Fibroblast of skin of right biceps (primary cell): ENCODE results near the gene PTGIS.

Experiments used
- DNase-seq: peaks from one replicate; pipeline ENCODE4 v3.0.0-alpha.2; 2013

PTGIS gene

DNA sequence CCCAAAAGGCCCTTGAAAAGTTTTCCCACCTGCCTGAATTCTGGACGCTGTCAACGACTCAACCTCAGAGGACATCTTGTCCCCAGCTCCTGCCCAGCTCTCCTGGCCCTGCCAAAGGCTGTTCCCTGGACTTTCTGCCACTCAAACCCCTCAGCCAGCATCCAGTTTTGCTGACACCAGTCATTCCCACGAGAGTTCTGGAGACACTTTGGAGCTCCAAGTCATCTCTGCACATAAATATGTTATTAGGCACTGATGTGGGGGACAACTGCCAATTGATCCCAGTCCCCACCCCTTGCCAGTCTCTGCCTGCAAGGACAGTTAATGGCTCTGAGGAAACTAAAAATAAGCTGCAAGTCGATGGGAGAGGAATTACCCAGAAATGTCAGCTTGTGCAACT, 46.6 kb downstream of the PTGIS start:
- DNase-seq = no peak

DNA sequence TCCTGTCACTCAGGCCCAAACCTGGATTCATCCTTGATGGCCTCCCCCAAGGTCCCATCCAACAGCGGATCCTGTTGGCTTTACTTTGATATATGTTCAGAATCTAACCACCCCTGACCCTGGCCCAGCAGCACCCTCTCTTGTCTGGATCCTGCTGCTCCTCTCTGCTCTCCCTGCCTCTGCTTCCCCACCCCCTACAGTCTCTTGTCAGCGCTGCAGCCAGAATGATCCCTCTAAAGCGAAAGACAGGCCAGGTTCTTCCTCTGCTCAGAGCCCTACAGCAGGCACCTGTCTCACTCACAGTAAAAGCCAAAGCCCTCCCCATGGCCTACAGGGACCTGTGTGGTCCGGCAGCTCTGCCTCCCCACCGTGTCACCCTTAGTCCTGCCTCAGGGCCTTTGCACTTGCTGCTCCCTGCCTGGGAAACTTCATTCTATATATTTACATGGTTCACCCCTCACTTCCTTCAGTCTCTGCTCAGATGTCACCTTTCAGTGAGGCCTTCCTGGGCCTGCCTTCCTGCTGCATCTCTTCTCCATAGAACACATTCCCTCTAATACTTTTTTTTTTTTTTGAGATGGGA, 48.1 kb downstream of the PTGIS start:
- no peak for DNase-seq

DNA sequence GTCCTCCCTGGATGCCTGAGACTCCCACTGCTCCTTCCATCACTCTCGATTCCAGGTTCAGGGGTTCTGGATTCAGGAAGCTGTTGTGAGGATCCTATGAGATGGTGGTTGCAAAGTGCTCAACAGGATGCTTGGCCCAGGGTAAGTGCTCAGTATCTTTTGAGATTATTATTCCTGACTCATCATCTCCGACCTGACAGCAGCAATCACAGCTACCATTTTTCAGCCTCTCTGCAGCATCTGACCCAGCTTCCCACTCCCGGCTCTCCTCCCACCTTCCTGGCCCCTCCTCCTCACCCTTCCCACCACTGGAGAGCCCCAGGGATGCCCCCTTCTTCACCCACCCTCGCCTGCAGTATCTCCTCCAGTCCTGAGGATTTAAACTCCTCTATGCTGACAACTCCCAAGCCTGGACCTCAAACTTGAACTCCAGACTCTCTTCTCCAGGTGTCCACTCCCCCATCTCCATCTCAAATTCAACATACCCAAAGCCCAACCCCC, 48.7 kb downstream of the PTGIS start:
- no peak for DNase-seq

DNA sequence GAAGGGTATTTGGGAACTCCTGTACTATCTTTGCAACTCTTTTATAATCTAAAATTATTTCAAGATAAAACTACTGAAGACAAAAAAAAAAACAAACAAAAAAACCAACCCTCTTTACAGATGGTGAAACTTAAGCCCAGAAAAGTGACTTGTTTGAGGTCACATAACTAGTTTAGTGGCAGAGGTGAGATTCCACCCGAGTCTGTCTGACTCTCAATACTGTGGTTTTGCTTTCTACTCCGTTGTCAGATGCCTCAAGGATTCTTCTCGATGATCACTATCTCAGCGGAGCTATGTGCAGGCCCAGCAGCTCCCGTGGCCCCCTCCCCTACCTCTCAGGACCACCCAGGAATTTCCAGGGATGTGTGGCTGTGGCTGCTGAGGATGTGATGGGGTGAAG, 49.4 kb downstream of the PTGIS start:
- no peak for DNase-seq

DNA sequence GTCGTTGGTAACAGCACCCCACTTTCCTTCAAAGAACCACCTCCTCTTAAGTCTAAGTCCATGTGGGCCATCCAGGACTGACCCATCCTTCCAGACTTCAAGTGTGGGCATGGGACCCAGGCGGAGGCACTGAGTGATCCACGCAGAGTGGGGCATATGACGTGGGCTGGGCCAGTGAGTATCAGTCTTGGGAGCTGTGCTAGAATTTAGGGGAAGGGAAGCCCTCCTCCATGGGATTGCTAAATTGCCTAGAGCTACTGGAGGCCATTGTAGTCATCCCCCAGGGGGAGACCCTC, 50.2 kb downstream of the PTGIS start:
- DNase-seq = no peak

DNA sequence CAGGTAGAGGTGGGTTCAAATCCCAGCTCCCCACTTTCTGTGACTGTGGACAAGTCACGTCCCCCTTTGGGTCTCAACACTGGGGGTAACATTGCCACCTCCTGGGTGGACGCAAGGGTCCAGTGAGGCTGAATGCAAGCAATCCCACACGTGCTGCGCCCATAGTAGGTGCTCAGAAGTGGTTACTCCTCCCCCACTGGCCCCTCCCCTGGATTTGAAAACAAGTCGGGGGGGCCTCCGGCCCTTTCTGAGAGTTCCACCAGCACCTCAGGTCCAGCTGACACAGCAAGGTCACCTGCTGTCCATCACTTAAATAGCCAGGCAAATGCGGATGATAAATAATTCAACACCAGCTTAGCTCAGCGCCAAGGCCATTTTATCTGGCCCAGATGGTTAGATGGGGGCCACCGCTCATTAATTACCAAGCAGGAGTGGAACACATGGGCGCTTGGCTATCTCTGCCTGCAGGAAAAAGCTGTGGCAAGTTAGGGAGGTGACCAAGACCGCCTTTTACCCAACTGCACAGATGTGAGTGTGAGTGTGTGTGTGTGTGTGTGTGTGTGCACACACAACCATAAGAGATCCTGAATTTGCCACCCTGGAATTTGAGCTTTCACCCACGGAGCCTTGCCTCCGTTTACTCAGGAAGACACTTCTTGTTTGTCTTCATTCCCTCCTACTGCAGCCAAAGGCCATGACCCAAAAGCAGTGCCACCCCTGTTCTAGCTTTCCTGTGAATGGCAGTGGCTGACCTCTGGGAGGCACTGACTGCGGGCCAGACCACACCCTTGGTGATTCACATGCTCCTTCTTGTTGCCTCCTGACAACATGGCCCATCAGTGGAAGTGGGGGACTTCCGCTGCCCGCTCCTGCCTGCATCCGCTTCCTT, 50.8 kb downstream of the PTGIS start:
- no peak for DNase-seq

DNA sequence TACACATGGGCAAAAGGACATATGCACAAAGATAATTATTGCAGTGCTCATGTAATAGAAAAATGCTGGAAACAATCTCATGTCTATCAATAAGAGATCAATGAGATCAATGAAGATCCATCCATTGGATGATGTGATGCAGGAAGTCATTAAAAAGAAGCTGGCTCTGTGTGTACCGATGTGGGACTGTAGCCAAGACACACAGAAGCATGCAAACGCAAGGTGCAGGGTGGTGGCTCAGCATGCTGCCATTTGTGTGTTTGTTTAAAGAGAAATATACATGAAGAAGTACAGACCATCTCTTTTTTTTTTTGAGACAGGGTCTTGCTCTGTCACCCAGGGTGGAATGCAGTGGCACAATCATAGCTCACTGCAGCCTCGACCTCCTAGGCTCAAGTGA, 52.4 kb downstream of the PTGIS start:
- DNase-seq = no peak

DNA sequence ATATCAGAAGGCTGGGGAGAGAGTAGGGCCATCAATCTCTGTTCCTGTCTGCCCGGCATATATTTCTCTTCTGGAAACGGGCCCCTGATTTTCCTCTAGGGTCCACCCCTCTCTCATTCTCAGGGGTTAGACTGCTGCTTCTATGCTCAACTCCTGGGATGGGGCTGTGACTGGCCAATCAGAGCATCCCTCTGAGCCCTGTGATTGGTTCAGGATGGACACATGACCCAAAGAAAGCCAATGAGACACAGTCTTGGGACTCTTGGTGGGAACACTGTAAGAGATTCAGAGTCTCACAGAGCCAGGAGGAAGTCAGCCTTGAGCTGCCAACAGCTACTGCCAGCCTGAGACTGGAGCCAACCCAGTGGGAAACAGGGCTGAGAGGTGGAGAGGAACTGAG, 54.4 kb downstream of the PTGIS start:
- DNase-seq = no peak

DNA sequence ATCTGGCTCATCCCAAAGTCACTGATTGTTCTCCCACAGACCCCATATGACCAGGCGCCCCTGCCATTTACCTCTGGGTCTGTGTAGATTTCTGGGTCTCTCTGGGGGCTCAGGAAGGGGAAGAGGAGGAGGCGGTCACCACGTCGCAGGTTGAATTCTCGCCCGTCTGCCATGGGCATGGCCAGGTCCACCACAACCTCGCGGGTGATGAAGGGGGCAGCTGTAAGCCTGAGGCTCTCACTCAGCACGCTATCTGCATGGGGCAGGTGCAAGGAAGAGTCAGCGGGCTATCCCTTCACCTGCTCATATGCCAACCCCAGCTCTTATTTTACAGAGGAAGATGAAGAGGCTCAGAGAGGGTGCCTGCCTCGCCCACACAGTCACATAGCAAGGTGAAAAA, 54.9 kb downstream of the PTGIS start:
- DNase-seq = no peak

DNA sequence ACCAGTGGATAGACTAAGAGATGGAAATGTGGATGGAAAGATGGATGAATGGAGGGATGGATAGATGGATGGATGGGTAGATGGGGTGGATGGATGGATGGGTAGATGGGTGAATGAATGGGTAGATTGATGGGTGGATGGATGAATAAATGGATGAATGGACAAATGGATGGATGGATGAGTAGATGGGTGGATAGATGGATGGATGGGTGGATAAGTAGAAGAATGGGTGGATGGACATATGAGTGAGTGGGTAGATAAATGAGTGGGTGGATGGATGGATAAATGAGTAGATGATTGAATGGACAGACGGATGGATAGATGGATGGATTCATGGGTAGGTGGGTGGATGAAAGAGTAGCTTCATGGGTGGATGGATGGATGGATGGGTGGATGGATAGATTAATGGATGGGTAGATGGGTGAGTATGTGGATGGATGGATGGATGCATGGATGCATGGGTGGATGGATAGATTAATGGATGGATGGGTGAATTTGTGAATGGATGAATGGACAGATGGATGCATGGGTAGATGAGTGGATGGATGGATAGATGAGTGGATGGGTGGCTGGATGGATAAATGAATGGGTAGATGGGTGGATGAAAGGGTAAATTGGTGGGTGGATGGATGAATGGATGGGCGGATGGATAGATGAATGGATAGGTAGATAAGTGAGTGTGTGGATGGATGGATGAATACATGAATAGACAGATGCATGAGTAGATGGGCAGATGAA, 56.0 kb downstream of the PTGIS start:
- no peak for DNase-seq

DNA sequence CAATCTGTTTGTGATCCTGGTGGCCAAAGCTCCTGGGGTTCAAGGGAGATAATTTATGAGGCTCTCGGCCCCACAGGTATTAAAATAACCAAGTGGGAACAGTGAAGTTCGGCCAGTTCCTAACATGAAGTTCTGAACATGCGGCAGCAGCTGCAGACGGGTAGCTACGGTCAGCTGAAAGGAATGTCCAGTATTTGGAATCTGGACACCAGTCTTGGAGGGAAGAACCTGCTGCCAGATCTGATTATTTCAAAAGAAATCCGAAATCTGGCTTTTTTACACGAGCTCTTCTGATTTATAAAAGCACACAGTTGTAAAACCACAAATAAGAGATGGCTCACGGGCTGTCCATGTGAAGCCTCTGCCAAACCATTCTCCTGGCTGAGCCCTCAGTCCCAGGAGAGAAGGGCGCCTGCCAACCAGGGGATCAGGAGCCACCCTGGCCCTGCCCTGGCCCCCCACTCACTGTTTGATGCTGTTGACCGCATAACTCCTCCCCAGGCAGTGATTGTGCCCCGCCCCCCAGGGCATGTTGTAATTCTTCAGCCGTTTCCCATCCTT, 57.3 kb downstream of the PTGIS start:
- peak; percentile 76 for DNase-seq

DNA sequence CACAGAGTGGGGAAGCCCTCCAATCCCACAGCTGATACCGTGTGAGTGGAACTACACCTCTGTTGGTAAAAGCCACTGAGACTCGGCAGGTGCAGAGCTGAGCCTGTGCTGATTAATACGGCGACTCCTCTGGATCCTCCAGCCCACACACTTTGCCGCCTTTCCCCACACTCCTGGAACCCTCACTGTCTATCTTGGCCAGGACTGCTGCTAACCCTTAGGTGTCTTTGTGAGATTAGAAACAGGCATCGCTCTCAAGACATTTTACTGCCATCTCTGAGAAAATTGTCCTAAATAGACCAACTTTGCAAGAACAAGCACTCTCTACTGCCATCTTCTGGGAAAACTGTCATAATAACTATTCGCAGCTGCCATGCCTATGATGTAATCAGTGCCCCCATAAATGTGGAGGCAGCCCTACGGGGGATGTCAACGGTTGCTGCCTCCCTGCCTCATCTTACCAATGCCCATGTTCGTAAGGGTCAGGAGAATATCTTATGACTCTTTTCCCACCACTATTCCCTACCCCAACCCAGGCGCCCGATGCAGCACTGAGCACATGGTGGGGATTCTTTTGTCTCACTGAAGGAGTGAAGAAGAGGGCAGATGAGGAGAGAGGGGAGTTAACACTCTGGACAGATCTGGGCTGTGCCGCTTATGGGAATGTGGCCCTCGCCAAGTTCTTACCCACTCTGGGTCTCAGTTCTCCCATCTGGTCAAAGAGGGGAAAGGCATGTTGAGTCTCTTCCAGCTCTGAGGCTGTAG, 59.3 kb downstream of the PTGIS start:
- peak; percentile 40 for DNase-seq

DNA sequence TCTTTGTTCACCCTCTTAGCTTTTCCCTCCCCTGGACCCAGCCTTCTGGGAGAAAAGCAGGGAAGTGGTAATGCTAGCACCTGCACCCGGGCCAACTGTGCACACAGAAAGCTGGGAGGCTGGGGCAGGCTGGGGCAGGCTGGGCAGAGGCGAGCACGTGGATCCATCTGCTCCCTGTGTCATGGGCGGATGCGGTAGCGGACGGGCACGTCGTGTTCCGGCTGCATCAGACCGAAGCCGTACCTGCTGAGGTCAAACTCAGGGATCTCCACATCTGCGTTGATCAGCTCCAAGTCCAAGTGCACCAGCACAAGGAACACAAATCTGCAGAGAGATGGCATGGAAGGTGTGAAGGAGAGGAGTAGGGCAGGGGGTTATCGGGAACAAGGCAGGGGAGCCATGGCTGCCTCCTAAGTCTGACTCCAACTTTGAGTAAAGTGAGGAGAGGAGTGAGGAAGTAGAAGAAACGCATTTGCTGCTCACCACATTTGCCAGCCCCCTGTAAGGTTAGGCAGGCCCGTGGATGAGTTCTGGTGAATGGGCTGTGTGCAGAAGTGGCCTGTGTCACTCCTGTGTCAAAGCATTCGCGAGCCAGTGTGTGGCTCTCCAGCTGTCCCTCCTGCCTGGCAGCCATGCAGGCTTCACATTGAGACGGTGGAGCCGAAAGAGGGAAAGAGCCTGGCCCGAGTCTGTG, 60.0 kb downstream of the PTGIS start:
- no peak for DNase-seq

DNA sequence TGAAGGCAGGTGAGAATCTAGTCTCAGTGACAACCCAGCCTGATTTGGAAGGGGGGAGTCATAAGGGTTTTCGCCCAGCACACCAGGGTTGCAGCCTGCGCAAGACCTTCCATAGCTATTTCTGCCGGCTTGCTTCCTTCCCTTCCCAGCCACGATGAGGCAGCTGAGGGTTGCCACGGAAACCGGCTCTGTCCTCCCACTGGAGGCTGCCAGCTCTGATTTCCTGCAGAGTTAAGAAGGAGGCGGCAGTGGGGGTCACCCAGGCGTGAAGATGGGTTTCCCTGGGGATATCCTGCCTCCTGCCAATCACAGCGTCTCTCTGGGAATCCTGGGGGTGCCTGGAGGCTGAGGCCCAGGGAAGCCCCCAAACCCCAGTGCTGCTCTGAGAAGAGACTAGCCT, 62.4 kb downstream of the PTGIS start:
- DNase-seq = peak; percentile 28

DNA sequence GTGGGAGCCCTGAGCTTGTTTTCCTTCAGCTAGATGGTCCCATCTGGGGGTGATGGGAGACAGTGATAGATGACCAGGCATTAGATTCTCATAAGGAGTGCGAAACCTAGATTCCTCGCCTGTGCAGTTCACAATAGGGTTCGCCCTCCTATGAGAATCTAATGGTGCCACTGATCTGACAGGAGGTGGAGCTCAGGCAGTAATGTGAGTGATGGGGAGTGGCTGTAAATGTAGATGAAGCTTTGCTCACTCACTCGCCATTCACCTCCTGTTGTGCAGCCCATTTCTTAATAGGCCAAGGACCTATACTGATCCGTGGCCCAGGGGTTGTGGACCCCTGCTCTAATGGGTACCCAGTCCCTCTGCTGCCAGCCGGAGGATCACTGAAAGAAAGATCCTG, 64.8 kb downstream of the PTGIS start:
- no peak for DNase-seq

DNA sequence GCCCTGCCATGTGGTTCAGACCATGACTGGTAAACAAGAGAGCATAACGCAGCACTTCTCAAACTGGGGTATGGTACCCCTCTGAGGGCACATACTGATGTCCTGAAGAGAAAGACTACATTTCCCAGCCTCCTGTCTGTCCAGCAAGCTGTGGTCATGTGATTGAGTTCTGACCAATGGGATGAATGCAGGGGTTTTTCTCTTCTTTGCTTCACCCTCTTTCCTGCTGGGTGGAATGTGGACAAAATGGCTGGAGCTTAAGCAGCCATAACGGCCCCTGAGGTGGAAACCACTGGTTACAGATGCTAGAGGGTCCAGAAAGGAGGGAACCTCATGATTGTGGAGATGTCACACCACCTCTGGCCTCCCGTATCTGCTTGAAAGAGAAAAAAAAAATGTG, 66.0 kb downstream of the PTGIS start:
- peak; percentile 18 for DNase-seq

DNA sequence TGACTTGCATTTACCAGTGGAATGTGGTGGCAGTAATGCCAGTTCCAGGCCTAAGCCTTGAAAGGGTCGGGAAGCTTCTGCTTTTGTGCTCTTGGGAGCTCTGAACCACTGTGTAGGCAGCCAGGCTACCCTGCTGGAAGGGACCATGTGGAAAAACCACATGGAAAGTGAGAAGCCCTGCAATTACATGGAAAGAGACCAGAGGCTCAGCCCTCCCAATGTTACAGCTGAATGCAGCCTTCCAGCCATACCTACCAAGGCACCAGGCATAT, 70.6 kb downstream of the PTGIS start:
- no peak for DNase-seq

DNA sequence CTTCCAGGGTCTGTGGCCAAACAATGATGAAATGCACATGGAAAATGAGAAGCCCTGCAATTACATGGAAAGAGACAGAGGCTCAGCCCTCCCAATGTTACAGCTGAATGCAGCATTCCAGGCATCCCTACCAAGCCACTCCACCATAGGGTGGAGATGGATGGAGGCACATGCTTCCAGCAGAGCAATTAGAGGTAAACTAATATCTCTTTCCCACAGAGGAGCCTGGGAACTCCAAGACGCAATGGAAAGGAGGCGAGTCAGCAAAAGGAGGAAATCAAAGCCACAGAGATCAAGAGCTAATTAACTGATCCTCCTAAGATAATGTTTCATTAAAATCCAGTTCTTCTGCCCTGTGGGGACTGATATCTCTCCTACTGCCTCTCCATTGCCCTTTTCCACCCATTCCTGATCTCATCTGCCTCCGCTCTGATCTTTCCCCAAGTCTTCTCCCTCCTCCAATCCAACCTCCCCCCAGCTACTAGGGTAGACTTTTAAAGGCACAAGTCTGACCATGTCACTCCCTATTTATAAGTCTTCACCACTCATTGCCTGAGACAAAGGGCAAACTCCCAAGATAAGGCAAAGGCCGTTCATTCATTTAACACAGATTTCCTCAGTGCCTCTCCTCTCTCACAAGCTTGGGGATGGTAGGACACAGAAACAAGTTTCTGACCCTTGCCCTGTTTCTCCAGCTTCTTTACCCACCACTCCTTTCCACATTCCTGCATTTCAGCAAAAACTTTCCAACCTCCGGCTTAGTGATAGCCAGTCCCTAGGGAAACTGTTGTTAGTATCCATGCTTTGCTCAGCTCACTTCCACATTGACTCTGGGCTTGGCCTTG, 71.2 kb downstream of the PTGIS start:
- DNase-seq = no peak

DNA sequence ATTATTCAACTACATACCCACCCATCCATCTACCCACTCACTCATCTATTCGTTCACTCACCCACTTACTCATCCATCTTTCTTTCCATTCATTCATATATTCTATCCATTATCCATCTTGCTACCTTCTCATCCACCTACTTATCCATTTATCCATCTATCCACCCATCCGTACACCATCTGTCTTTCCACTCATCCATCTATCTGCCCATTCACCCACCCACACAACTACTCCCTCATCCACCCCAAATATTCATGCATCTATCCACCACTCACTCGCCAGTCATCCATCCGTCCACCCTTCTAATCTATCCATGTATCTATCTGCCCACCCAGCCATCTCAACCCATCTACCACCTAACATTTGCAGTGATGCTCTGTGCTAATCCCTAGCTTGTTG, 71.9 kb downstream of the PTGIS start:
- no peak for DNase-seq

DNA sequence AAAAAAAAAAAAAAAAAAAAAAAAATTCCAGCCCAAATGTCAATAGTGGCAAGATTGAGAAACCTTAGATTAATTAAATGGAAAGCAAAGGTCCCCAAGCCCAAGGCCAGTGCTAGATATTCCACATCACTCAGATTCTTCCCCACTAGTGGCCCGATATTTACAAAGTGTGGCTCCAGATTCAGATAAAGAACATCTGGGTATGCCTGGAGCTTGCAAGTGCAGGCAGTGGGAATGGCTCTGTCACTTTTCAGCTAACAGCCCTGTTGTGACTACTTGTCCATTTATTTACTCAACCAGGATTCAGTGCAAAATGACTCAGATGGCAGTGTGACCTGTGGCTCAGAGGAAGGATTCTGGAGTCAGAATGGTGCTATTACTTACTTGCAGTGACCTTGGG, 77.2 kb downstream of the PTGIS start:
- DNase-seq = no peak

DNA sequence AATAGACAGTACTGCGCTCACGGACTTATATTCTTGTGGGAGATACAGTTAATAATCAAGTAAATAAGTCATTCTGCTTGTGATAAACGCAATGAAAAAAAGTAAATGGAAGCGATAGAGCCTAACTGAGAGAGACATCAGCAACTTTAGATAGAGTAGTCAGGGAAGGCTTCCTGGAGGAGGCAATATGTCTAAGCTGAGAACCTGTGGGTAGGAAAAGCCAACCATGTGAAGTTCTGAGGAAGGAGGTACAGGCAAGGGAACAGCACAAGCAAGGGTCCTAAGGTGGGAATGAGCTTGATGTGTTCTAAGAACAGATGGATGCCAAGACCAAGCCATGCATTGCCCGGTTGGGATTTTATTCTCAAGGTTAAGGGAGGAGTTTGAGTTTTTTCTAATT, 78.2 kb downstream of the PTGIS start:
- no peak for DNase-seq

DNA sequence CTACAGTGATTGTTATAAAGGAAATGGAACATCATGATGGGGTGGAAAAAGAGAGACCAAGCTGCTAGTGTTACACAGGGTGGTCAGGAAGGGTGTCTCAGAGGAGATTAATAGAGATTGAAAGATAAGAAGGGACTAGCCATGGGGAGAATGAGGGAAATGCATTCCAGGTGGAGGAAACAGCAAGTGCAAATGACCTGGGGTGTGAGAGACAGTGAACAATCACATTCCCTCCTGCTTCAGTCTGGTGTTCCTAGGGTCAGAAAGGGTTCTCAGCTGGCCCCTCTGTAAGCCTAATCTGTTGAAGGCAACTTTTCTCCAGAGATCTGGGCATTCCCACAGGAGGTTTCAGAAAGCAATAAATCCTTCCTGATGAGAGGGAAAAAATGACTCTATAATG, 81.9 kb downstream of the PTGIS start:
- no peak for DNase-seq
